HG03139 (cell line): ENCODE results near the gene NBL1.
"Not testable (repeated sequence)": the region's sequence is repeated elsewhere in the genome, so short reads cannot be mapped to it uniquely, and the experiment has no call there.

Experiments used
- ATAC-seq: cut with Tn5 transposase; IDR thresholded peaks from one replicate; pipeline ENCODE4 v1.9.1; 2021; ENCODE audit not compliant: unreplicated experiment

Gene NBL1

GRCh38 chr1:19621274-19621950 lies 22.7 kb upstream of the NBL1 start:
- no peak for ATAC-seq

DNA sequence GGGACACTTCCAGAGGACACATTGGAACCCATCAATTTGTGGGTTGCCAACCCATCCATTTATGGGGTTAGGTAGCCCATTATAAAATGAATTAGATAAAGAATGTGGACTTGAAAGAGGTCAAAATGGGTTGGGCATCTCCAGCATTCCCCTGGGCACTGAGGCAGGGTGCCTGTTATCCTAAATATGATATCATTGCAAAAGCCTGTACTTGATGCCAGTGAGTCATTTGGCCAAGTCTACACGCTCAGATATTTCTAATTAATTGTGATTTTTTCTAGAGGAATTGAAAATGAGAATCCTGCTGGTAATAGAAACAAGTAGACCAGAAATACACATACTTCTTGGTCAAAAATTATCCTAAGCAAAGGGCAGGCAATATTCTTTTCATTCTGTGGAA lies 21.9 kb upstream of the NBL1 start:
- no peak for ATAC-seq

DNA sequence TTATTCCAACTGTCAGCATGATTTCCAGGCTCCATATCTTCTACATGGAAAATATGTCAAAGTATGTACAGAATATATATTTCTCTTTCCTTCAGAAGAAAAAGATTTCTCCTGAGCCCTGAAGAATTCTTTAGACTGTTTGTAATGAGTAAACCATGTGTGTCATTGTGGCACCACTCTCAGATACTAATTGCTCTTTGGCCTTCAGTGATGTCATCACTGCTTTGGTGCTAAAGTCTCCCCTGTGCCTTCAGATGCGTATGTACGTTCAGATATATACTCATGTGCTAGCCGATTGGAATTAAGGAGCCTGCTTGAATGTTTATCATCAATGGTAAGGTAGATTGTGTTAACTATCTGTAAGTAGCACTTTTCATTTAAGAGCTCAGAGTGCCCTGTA lies 20.6 kb upstream of the NBL1 start:
- no peak for ATAC-seq

DNA sequence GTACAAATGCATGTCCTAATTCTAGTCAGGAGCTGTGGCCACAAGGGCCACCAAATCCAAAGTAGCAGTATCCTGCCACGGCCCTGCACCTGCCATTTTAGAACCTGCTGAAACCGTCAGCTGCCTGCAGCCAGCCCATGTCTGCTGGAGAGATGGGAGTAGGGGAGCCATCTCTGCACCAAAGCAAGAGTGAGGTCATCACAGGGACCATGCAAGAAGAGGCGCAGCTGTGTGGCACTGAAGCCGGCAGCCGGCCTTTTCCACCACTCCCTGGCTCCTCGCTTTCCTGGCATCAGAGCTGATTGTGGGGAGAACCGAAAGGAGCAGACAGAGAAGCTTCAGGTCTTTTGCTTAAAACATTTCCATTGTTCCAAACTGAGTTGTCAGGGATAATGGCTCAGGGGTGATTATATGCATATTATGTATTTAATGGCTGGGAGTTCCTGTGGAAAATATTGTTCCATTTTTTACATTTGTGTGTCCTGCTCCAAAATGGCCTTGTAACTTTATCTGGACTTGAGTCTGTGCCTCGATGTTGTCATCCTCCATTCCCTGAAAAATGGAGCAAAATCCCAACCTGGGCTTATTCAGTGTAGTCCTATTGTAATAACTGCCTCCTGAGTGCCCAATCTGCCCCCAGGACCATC lies 18.7 kb upstream of the NBL1 start:
- no peak for ATAC-seq

GRCh38 chr1:19628879-19629278 lies 15.2 kb upstream of the NBL1 start:
- ATAC-seq: no peak

GRCh38 chr1:19629357-19629756 lies 14.8 kb upstream of the NBL1 start:
- no peak for ATAC-seq

- not testable (repeated sequence) for ATAC-seq
Measured at GRCh38 chr1:19630192-19630591, 13.9 kb upstream of the NBL1 start.

DNA sequence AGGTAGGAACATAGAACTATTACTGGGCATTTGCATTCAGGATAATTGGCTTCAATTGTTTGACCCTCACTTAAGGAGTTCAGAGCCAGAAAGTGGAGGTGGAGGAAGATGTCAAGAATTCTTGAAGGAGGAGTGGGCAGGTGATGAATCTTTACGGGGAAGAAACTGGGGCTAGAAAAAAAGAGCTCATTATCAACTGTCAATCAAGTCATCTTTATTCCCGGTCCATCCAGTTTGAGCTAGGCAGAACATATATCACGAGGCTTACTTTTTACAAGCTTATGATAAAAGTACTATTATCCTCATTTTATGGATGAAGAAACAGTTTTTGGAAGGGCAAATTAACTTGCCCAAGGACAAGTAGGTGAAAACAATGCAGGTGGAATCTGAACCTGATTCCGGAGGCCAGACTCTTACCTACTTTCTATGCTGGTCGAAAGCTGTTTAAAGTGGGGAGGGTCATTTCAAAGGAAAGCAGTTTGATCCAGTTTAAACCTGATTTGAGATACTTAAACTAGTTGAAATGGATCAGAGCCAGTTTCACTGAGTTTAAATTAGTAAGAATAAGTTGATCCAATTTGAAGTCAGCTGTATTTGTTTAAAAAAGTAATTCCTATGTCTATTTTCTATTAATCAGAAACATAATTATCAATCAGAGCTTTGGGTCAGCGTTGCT lies 13.3 kb upstream of the NBL1 start:
- ATAC-seq: no peak

- no peak for ATAC-seq
Measured at GRCh38 chr1:19632211-19632610, 11.9 kb upstream of the NBL1 start.

DNA sequence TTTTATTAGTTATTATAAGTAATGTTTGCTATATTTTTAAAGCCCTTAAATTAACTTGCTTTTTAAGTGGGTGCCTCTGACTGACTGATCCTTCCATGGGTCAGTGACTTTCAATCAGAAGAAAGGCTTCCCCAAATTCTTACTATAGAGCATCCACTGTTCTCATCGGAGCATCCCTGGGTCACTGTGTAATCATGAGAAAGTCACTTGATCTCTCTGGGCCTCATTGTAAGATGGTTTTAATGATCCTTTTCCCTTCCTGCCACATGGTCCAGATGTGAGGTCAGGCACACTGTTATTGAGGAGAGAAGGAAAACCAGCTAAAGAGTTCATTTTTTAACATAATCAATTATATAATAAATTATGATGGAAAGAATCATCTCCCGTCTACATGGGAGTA lies 11.0 kb upstream of the NBL1 start:
- ATAC-seq: no peak

DNA sequence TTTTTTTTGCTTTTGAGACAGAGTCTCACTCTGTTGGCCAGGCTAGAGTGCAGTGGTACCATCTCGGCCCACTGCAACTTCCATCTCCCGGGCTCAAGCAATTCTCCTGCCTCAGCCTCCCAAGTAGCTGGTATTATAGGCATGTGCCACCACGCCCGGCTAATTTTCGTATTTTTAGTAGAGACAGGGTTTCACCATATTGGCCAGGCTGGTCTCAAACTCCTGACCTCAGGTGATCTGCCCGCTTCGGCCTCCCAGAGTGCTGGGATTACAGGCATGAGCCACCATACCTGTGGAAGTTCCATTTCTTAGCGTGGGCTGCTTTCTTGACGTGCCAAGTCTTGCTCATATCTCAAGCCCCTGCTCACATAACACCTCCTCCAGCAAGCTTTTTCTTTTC lies 9.0 kb upstream of the NBL1 start:
- not testable (repeated sequence) for ATAC-seq

DNA sequence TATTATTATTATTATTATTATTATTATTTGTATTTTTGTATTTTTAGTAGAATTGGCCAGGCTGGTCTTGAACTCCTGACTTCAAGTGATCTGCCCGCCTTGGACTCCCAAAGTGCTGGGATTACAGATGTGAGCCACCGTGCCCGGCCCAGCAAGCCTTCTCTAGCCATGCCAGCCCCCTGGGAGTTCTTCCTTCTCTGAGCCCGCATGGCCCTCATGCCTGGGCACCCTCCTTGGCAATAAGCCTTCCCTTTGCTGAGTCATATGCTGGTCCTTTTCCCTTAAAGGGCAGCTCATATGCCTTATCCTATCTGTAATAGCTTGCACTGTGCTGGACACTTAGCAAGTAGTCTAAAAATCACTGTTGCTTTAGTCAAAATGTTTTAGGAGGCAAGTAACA lies 8.5 kb upstream of the NBL1 start:
- no peak for ATAC-seq

- no peak for ATAC-seq
Measured at GRCh38 chr1:19636065-19636464, 8.0 kb upstream of the NBL1 start.

DNA sequence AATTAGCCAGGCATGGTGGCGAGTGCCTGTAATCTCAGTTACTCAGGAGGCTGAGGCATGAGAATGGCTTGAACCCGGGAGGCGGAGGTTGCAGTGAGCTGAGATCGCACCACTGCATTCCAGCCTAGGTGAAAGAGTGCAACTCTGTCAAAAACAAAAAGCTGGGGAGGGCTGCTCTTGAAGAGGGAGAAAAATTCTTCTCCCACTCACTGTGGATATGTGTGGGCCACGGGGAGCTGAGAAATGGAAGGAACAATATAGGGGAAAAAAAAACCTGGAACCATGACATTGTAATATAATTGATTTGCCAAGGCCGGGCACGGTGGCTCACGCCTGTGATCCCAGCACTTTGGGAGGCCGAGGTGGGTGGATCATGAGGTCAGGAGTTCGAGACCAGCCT lies 7.4 kb upstream of the NBL1 start:
- not testable (repeated sequence) for ATAC-seq

GRCh38 chr1:19637606-19638005 lies 6.5 kb upstream of the NBL1 start:
- ATAC-seq: no peak

DNA sequence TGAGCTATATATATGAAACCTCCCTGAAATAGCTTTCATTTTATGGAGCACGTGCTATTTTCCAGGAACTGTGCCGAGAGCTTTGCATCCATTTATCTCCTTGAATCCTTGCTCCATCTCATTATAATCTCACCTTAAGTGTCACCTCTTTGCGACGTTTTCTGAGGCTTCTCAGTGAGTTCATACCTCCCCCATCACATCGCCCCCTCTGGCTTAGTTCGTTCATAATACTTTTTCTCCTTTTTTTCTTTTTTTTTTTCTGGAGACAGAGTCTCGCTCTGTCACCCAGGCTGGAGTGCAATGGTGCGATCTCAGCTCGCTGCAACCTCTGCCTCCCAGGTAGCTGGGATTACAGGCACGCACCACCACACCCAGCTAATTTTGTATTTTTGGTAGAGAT lies 4.9 kb upstream of the NBL1 start:
- not testable (repeated sequence) for ATAC-seq

- no peak for ATAC-seq
Measured at GRCh38 chr1:19639999-19640362, 4.1 kb upstream of the NBL1 start.

DNA sequence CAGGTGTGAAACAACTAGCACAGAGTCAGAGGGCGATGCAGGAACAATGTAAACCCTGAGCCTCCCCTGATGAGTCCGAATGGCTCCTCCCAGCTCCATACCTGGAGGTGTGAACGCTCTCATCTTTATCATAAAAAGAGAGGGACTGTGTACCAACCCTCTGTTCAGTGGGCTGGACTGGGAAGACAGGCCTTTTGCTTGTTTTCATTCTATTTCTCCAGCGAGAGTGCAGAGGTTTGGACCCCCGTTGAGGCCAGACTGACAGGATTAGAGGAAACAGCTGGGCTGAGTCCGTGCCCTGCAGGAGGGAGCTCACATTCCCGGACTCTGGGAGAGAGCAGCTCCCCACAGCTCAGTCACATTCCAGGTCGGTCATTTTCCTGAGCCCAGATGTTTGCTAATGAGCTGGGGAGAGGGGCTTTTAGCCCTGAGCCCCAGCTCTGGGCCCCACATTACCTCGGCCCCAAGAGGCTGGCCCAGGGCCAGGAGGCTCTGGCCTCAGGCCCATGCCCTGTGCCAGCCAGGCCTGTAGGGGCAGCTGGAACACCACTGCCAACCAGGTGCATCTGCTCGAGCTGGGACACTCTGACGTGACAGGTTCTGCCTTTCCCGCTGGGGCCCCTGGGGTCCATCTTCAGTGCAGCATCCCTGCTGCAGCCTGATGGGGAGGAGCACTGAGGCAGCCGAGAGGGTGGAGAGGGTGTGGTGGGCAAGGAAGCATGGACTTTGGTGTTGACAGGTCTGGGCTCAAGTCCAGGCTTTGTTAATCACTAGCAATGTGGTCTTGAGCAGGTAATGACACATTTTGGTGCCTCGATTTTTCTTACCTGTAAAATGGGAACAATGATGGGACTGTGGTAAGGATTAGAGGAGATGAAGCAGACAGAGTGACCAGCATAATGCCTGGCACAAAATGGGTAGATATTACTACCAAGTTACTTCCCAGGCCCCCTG lies 3.5 kb upstream of the NBL1 start:
- ATAC-seq: no peak

DNA sequence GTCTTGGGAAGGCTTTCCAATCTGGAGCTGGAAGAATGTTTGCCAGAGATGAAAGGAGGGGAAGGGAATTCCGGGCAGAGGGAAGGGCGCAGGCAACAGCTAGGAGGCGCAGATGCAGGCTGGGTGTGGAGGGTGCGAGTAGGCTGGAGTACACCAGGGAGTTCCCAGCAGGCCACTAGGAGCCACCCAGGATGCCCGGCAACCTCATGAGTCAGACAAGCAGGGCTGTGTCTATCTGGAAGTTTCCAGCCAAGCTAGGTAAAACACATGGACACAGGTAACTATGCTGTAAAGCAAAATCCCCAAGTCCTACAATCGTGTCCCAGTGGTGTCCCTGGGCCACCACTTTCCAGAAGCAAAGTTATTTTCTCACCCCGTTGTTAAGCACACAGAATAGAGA lies 990 bp upstream of the NBL1 start:
- no peak for ATAC-seq

- no peak for ATAC-seq
Measured at GRCh38 chr1:19644395-19644680, 227 bp downstream of the NBL1 start.

DNA sequence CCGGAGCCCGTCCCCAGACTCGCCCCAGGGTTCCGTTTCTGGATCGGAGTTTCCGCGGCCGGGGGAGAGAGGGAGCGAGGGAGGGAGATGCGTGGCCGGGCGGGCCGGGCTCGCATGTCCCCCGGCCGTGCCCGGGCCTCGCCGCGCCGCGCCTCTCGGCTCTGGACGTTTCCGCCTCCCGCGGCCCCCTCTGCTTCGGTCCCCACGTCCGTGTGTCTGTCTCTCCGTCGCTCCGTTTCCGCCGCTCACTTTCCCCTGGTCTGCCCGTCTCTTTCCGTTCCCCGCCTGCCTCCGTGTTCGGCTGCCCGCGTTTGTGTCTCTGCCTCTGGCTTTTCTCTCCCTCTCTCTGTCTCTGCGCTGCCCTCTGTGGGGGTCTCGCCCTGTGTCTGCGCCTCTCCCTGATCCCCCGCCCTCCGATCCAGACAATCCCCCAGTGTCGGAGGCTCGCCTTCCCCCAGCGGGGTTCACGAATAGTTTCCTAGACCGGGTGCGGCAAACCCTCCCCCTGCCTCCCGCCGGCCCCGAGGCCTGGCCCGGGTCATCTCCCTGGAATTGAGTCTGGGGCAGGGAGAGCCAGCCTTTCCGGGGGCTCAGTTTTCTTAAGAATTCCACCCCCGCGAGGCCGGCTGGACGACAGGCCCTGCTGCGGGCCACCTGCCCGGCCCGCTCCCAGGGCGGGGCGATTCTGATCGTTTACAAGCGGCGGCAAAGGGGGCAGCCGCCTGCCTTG lies 735 bp downstream of the NBL1 start:
- no peak for ATAC-seq
